ENCODE measurements around the gene NFATC1. TPM values are rescaled to one million over a fixed set of nuclear protein-coding genes. Genes with fewer than 3 reads are reported as not detected.

NFATC1 gene
- total RNA-seq, 1 donor from 2014 or later: 5.6 TPM

- H3K27me3 Mint-ChIP-seq: peaks cover 5% of the 10 kb centered on the region
- peaks cover 2% of the 10 kb centered on the region for H3K4me1 Mint-ChIP-seq (ENCODE audit: low read depth)
- H3K27ac Mint-ChIP-seq: no peak overlapping the region
- DNase-seq (ENCODE audit: low spot score, unreplicated experiment): no peak
- H3K4me3 Mint-ChIP-seq (ENCODE audit: low read depth): no peak overlapping the region
- no peaks in the 10 kb centered on the region for H3K36me3 Mint-ChIP-seq (ENCODE audit: insufficient read depth)
- no peak for TF ChIP-seq CTCF (IDR thresholded peaks at IDR 0.05; ENCODE audit: unreplicated experiment)
- no peaks in the 10 kb centered on the region for H3K9me3 Mint-ChIP-seq (ENCODE audit: low read depth)
Observed at GRCh38 chr18:79517341-79517740, 121.6 kb downstream of the NFATC1 start.

DNA sequence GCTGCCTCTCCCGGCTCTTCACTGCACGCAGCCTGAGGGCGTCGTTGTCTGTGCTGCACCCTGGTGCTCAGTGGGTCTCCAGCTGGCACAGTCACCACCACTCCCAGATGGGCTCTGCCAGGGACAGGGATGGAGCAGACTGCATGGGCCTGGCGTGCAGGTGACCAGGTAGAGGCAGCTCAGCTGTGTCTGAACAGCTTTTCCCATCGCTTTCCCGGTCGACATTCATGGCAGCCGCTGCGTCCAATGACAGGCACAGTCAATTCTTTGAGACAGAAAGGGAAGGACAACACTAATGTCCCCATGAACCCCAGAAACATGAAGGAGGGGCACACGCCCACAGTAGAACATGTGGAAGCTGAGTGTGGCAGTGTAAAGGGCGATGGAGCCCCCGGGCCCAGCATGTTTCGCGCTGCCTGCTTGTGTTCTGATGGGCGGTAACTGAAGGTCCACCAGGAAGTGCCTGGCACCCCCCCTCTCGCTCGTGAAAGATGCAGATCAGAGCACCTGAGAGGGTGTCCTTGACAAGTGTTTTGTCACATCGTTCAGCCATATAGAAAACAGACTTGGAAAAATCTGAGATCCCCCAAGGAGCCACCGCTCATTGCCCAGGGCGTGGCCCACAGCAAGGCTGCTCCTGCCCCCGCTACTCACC is 122.4 kb downstream of the NFATC1 start:
- H3K4me1 Mint-ChIP-seq (ENCODE audit: low read depth): peaks cover 5% of the 10 kb centered on the region
- H3K9me3 Mint-ChIP-seq (ENCODE audit: low read depth): no peaks in the 10 kb centered on the region
- H3K27me3 Mint-ChIP-seq: peaks cover 5% of the 10 kb centered on the region
- H3K27ac Mint-ChIP-seq: no peak overlapping the region
- TF ChIP-seq CTCF (IDR thresholded peaks at IDR 0.05; ENCODE audit: unreplicated experiment): no peak
- no peak overlapping the region for H3K4me3 Mint-ChIP-seq (ENCODE audit: low read depth)
- H3K36me3 Mint-ChIP-seq (ENCODE audit: insufficient read depth): no peaks in the 10 kb centered on the region
- DNase-seq (ENCODE audit: low spot score, unreplicated experiment): no peak

GRCh38 chr18:79518683-79519128 is 123.0 kb downstream of the NFATC1 start:
- peaks cover 5% of the 10 kb centered on the region for H3K27me3 Mint-ChIP-seq

DNA sequence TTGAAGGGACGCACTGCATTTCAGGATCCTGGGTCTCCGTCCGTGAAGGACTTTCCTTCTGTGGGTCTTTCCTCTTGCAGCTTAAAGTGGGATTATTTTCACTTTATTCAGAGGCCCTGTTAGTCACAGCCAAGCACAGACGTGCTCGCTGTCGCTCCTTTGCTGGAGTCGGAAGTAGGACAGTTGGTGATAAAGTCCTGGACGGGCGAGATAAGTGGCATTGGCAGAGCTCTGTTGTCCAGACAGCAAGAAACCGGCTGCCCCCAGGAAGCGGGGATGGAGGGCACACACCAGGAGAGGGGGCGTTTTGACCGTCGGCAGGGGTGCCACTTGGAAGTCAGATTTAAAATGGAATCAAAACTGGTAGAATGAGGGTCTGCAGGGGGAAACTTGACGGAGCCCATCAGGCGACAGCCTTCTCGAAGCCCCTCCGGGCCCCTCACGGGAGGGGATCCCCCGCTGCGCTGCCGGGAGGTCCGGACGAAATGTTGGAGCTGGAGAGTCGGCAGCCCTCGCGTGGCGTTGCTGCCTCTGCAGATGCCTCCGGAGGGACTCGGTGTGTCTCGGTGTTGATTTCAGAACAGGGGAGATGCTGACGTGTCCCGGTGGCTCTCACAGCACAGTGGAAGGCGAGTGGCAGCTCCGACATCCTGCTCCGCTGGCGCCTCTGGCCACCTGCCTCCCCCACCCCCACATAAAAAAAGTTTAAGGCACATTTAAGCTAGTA is 124.2 kb downstream of the NFATC1 start:
- Mint-ChIP-seq H3K9me3 (ENCODE audit: low read depth) (no peaks in the 10 kb centered on the region), H3K4me1 (ENCODE audit: low read depth) (peaks cover 10% of the 10 kb centered on the region), H3K4me3 (ENCODE audit: low read depth) (no peak overlapping the region), H3K27me3 (peaks cover 5% of the 10 kb centered on the region), H3K36me3 (ENCODE audit: insufficient read depth) (no peaks in the 10 kb centered on the region), H3K27ac (no peak overlapping the region)
- TF ChIP-seq CTCF (IDR thresholded peaks at IDR 0.05; ENCODE audit: unreplicated experiment): no peak
- DNase-seq (ENCODE audit: low spot score, unreplicated experiment): no peak

More at GRCh38 chr18:79518683-79519128, 123.0 kb downstream of the NFATC1 start:
- H3K9me3 Mint-ChIP-seq (ENCODE audit: low read depth): no peaks in the 10 kb centered on the region
- no peak overlapping the region for H3K27ac Mint-ChIP-seq
- no peaks in the 10 kb centered on the region for H3K36me3 Mint-ChIP-seq (ENCODE audit: insufficient read depth)
- H3K4me1 Mint-ChIP-seq (ENCODE audit: low read depth): peaks cover 10% of the 10 kb centered on the region
- no peak for TF ChIP-seq CTCF (IDR thresholded peaks at IDR 0.05; ENCODE audit: unreplicated experiment)
- no peak for DNase-seq (ENCODE audit: low spot score, unreplicated experiment)
- H3K4me3 Mint-ChIP-seq (ENCODE audit: low read depth): no peak overlapping the region

DNA sequence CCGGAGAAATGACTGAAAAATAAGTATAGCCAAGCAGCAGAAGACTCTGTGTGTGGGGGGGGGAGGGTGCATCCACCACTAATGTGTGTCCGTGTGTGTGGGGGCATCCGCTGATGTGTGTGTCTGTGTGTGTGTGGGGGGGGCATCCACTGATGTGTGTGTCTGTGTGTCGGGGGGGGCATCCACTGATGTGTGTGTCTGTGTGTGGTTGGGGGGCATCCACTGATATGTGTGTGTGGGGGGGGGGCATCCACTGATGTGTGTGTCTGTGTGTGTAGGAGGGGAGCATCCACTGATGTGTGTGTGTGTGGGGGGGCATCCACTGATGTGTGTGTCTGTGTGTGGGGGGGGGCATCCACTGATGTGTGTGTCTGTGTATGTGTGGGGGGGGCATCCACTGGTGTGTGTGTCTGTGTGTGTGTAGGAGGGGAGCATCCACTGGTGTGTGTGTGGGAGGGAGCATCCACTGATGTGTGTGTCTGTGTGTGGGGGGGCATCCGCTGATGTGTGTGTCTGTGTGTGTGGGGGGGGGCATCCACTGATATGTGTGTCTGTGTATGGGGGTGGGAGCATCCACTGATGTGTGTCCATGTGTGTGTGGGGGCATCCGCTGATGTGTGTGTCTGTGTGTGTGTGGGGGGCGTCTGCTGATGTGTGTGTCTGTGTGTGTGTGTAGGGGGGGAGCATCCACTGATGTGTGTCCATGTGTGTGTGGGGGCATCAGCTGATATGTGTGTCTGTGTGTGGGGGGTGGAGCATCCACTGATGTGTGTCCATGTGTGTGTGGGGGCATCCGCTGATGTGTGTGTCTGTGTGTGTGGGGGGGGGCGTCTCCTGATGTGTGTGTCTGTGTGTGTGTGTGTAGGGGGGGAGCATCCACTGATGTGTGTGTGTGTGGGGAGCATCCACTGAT is 125.0 kb downstream of the NFATC1 start:
- Mint-ChIP-seq H3K36me3 (ENCODE audit: insufficient read depth) (no peaks in the 10 kb centered on the region), H3K27ac (no peak overlapping the region), H3K27me3 (peaks cover 5% of the 10 kb centered on the region), H3K9me3 (ENCODE audit: low read depth) (no peaks in the 10 kb centered on the region), H3K4me1 (ENCODE audit: low read depth) (peaks cover 10% of the 10 kb centered on the region), H3K4me3 (ENCODE audit: low read depth) (no peak overlapping the region)
- DNase-seq (ENCODE audit: low spot score, unreplicated experiment): no peak
- TF ChIP-seq CTCF (IDR thresholded peaks at IDR 0.05; ENCODE audit: unreplicated experiment): no peak

Data from progenitor cell of endocrine pancreas (in vitro differentiated cells).